ENCODE results near the gene TDRD9.

Gene TDRD9

GRCh38 chr14:103994535-103995184, 66.4 kb downstream of the TDRD9 start:
- no peak for DNase-seq

- DNase-seq, result no peak
Observed at GRCh38 chr14:103995876-103996275, 67.6 kb downstream of the TDRD9 start.

GRCh38 chr14:103997391-103997790, 69.1 kb downstream of the TDRD9 start:
- no peak for DNase-seq

GRCh38 chr14:103998027-103998426, 69.8 kb downstream of the TDRD9 start:
- no peak for DNase-seq

DNA sequence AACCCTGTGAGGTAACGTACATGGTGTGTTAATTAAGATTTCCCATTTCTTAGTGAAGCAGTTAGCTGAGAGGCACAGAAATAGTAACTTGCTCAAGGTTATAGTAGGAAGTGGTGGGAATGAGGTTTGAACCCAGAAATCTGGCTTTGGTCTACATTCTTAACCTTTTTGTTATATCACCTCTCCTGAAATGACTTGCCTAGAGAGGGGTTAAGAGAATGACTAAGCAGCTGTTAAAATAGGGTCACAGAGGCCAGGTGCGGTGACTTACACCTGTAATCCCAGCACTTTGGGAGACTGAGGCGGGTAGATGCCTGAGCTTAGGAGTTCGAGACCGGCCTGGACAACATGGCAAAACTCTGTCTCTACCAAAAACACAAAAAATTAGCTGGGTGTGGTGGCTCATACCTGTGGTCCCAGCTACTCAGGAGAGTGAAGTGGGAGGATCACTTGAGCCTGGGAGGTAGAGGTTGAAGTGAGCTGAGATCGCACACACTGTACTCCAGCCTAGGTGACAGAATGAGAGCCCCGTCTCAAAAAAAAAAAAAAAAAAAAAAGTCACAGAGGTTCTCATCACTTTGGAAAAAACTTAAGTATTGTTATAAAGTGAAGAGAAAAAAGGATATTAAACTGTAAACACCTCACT, 71.7 kb downstream of the TDRD9 start:
- DNase-seq, result peak; percentile 13

DNA sequence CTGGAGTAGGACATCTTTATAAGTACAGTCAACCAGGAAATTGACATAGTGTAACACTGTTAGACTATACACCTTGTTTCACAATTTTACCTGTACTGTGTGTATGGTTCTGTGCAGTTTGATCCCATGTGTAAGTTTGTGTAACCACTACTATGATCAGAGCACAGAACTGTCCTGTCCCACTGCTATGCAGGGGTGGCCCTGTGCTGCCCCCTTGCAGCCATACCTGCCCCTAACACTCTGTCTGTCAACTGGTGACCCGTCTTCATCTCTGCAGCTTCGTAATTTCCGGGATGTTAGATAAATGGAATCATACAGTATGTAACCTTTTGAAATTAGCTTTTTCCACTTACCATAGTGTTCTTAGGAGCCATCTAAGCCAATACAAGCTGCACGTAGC, 72.7 kb downstream of the TDRD9 start:
- peak; percentile 9 for DNase-seq

DNA sequence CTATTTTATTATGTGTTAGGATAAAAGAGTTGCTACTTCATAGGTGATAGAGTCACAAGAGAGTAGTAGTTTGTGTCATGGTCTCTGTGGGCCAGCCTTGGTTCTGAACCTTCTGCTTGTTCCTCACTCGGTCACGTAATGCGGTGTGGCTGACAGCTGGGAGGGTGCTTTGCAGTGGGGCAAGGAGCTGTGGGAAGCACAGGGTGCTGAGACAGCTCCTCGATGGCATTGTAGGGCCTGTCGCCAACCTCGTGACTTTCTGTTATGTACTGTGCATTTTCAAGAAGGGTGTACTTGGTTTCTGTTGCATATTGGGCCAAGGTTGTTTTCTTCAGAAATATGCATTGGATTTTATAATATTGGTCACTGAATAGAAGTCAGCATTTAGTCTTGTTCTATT, 75.4 kb downstream of the TDRD9 start:
- no peak for DNase-seq

GRCh38 chr14:104004849-104005248, 76.6 kb downstream of the TDRD9 start:
- DNase-seq, result no peak

DNA sequence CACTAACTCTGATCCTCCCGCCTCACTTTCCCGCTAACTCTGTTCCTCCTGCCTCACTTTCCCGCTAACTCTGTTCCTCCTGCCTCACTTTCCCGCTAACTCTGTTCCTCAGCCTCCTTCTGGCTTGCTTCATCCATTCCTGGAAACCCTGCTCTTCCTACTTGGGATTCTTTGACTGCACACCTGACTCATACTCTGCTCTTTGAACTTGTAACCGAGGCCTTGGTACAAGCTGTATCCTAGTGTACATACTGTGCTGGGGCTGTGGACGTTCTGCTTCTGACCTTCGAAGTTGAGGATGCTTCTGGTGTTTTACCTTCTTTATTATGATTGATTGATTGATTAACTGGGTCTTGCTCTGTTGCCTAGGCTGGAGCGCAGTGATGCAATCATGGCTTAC, 77.2 kb downstream of the TDRD9 start:
- DNase-seq, result no peak

DNA sequence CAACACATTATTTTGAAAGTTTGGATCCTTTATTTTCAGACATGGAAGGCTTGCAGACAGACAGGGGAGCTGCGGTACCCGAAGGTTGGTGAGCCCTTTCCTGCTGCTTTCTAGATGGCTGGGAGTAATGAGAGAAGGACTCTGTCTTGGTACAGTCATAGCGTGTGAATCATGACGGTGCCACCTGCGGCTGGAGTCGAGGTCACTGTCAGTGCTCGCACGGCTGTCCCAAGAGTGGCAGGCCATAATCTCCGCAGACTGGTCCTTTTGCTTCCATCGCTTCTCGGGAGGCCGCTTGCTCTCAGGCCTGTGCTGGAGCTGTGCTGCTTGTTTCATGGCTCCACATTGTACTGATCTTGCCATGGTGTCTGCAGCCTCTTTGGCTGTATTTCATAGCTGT, 78.9 kb downstream of the TDRD9 start:
- no peak for DNase-seq

- no peak for DNase-seq
Observed at GRCh38 chr14:104009297-104009696, 81.0 kb downstream of the TDRD9 start.

DNA sequence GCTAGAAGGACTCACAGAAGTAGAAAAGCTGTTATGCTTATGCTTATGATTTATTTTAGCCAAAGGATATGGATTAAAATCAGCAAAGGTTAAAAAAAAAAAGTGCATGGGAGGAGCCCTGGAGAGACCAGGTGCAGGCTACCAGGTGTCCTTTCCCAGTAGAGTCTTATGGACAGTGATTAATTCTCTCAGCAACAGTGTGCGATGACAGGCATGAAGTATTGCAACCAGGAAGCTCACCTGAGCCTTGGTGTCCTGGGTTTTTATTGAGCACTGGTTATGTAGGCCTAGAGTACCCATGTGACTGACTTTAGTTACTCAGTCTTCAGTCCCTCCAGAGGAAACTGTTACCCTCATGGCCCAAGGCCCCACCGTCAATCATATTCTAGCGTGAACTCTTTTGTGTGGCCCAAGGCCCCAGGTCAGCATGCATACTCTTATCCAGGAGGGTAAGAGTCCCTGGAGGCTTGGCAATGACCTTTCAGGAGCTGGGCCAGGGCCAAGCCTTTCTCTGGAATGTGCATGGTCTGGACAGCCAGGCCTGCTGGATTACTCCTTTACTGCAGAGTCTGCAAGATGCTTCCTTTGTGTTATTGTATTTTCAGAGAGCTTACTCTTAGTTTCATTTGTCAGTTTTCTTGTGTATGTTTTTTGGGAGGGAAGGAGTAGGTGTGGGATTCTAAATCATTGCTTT, 83.7 kb downstream of the TDRD9 start:
- no peak for DNase-seq

DNA sequence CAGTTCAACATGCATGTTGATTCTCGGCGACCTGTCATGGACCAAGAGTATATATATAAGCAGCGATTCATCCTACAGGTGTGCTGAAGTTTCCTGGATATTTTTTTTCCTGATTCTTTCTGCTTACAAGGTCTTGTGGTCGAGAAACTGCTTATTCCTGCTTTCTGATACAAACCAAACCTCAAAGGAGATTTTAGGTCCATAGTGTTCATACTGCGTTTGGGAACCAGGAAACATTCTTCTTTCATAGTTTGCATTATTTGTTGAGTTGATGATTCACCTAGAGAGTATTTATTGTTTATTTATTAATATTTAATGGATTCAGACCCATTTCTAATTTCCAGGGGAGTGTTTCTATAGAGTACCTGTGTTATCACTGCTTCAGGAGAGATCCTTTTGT, 86.5 kb downstream of the TDRD9 start:
- DNase-seq, result no peak

GRCh38 chr14:104016873-104017650, 88.8 kb downstream of the TDRD9 start:
- DNase-seq, result no peak

DNA sequence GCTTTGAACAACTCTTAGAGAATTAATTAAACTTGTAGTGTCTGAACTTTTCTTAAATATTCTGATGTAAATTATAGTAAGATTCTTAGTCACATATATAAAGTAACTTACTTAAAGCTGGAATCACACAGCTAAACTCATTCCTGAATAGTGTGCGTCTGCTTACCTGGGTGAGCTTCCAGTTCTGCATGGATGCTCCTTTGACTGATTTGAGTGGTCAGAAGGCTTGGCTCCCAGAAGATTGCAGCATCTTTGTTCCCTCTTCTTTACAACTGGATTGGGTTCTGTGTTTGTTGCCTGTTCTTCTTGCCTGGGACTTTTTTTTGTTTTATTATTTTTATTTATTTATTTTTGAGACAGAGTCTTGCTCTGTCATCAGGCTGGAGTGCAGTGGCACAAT, 90.8 kb downstream of the TDRD9 start:
- DNase-seq, result no peak

GRCh38 chr14:104019806-104020205, 91.5 kb downstream of the TDRD9 start:
- no peak for DNase-seq

DNA sequence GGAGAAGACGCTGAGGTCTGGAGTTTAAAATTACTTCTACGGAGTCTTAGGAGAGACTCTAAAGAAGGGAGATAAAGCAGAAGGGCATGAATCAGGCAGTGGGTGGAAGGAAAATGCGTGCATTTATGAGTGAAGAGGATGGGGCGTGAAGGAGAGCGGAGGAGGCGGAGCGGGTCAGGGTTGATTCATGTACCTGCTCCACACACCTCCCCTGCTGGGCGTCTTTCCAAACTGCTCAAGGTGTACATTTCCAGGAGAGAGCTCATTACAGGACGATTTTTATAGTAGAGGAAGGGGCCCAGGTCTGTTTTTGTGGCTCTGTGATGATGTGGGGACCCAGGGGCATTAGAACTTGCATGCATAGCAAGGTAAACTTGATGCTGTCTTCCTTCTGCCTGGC, 92.2 kb downstream of the TDRD9 start:
- no peak for DNase-seq

- DNase-seq, result no peak
Observed at GRCh38 chr14:104023325-104024055, 95.2 kb downstream of the TDRD9 start.

GRCh38 chr14:104025534-104025933, 97.3 kb downstream of the TDRD9 start:
- no peak for DNase-seq

GRCh38 chr14:104026024-104026423, 97.8 kb downstream of the TDRD9 start:
- DNase-seq, result no peak

- DNase-seq, result no peak
Observed at GRCh38 chr14:104030958-104031357, 102.7 kb downstream of the TDRD9 start.

- DNase-seq, result no peak
Observed at GRCh38 chr14:104031384-104031783, 103.1 kb downstream of the TDRD9 start.

Measured in activated CD4-positive, alpha-beta T cell treated with anti-CD3 and anti-CD28 coated beads, Interleukin-10, Interleukin-2, amounts not matched to agents 100 ng/mL and 50 ng/mL, durations not matched to agents 16 hours and 8 hours (primary cell).